SKM-1 treated with dmso at 0.1 percent for 144 hours (cell line): ENCODE measurements around the gene ART4.

Experiments used
- DNase-seq: peaks from one replicate; lab custom pipeline; 2025; ENCODE audit not compliant: unreplicated experiment; lab: John Stamatoyannopoulos, UW

Gene ART4

GRCh38 chr12:14852880-14853279 lies 9.6 kb upstream of the ART4 start:
- DNase-seq, result no peak

GRCh38 chr12:14850929-14851663 lies 7.8 kb upstream of the ART4 start:
- no peak for DNase-seq

GRCh38 chr12:14849661-14850060 lies 6.3 kb upstream of the ART4 start:
- DNase-seq, result no peak

- no peak for DNase-seq
Observed at GRCh38 chr12:14846876-14847580, 3.7 kb upstream of the ART4 start.

- peak; percentile 10 for DNase-seq
Observed at GRCh38 chr12:14846042-14846587, 2.8 kb upstream of the ART4 start.

GRCh38 chr12:14845350-14845750 lies 2.0 kb upstream of the ART4 start:
- DNase-seq, result peak; percentile 16

- DNase-seq, result no peak
Observed at GRCh38 chr12:14844401-14844800, 1.1 kb upstream of the ART4 start.

GRCh38 chr12:14842315-14842714 lies 1.0 kb downstream of the ART4 start:
- no peak for DNase-seq

GRCh38 chr12:14841761-14842160 lies 1.6 kb downstream of the ART4 start:
- DNase-seq, result no peak

- DNase-seq, result no peak
Observed at GRCh38 chr12:14840616-14841015, 2.7 kb downstream of the ART4 start.

GRCh38 chr12:14839262-14839661 lies 4.1 kb downstream of the ART4 start:
- no peak for DNase-seq

- no peak for DNase-seq
Observed at GRCh38 chr12:14836336-14837210, 6.8 kb downstream of the ART4 start.

GRCh38 chr12:14834509-14834908 lies 8.8 kb downstream of the ART4 start:
- DNase-seq, result no peak

- no peak for DNase-seq
Observed at GRCh38 chr12:14833952-14834351, 9.4 kb downstream of the ART4 start.

GRCh38 chr12:14833336-14833735 lies 10.0 kb downstream of the ART4 start:
- no peak for DNase-seq

- no peak for DNase-seq
Observed at GRCh38 chr12:14828892-14829291, 14.4 kb downstream of the ART4 start.

GRCh38 chr12:14827043-14827442 lies 16.3 kb downstream of the ART4 start:
- DNase-seq, result no peak

- no peak for DNase-seq
Observed at GRCh38 chr12:14826491-14826890, 16.8 kb downstream of the ART4 start.

GRCh38 chr12:14825256-14825655 lies 18.1 kb downstream of the ART4 start:
- DNase-seq, result no peak

- no peak for DNase-seq
Observed at GRCh38 chr12:14824012-14824634, 19.2 kb downstream of the ART4 start.

- DNase-seq, result no peak
Observed at GRCh38 chr12:14814014-14814413, 29.3 kb downstream of the ART4 start, which contains the start of gene SMCO3. Gene SMCO3, minus strand, starts transcription at chr12:14814182. Its CDS starts 7,502 bp downstream, at chr12:14806680.
